ENCODE measurements around the gene CD164L2. TPM values are rescaled to one million over a fixed set of nuclear protein-coding genes. Genes with fewer than 3 reads are reported as not detected.
A peak's percentile ranks its signal among the peaks of the same experiment; 100 is the strongest.

Gene CD164L2
- total RNA-seq, 1 experiment from 2014 or later, result not detected

DNA sequence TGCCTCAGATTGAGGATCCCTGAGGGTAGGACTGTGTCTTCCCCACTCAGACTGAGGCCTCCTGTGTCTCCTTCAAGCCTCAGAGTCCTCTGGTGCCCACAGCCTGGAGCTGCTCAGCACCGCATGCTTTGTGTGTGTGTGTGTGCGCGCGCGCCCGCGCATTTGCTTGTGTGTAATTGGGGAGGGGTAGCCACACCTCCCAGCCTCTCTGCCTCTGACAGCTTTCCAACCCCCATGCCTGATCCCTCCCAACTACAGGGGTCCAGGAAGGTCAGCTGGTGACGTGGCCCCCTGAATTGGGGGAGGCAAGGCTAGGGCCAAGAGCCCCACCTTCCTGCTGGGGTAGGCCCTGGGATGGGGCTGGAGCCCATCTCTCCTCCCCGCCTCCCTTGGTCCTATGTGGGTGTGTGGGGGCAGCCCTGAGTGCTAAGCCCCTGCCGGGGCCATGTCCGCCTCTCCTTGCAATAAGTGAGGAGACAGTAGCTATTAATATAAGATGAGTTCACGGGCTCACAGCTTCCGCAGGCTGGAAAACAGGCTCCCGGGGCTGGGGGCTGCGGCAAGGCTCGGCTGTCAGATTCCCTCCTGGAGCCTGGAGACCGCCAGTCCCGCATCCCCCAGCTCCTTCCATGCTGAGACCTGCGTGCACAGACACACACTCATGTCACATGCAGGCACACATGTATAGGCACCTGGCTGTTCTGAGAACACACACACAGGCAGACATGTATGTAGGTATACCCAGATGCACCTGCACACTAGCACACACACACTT lies 16.3 kb upstream of the CD164L2 start:
- Histone ChIP-seq H3K9me3 (no peaks in the 10 kb centered on the region), H3K4me1 (peaks cover 8% of the 10 kb centered on the region; the same call in 1 of the 2 replicates), H3K4me3 (ENCODE audit: low read depth, low read length) (no peak overlapping the region), H3K27me3 (replicated peaks; ENCODE audit: control insufficient read depth, insufficient read depth, low read length) (no peaks in the 10 kb centered on the region), H3K36me3 (ENCODE audit: control insufficient read depth, insufficient read depth, low read length) (no peaks in the 10 kb centered on the region)
- Mint-ChIP-seq H3K9me3 (ENCODE audit: unreplicated experiment) (no peaks in the 10 kb centered on the region), H3K4me3 (ENCODE audit: unreplicated experiment) (no peak overlapping the region), H3K27ac (ENCODE audit: unreplicated experiment) (no peak overlapping the region), H3K36me3 (ENCODE audit: insufficient read depth, unreplicated experiment) (peaks cover 28% of the 10 kb centered on the region), H3K27me3 (ENCODE audit: insufficient read depth, unreplicated experiment) (no peaks in the 10 kb centered on the region), H3K4me1 (ENCODE audit: low read depth, unreplicated experiment) (peaks cover 6% of the 10 kb centered on the region)
- intact Hi-C loops (cut with micrococcal nuclease; ENCODE audit: unreplicated experiment), result no loop called here
- ChIA-PET CTCF (interaction anchor here (0.6 to 2.0 kb wide), 6 partner anchors 33 to 207 kb away, joined by 3 to 6 read pairs (median 4); partner anchors contain the start of gene MAP3K6), POLR2A (no interaction called here)
- no peak for DNase-seq
- BruUV-seq (replicated peaks), result no TSS peak
- TF ChIP-seq, protein P1, sequence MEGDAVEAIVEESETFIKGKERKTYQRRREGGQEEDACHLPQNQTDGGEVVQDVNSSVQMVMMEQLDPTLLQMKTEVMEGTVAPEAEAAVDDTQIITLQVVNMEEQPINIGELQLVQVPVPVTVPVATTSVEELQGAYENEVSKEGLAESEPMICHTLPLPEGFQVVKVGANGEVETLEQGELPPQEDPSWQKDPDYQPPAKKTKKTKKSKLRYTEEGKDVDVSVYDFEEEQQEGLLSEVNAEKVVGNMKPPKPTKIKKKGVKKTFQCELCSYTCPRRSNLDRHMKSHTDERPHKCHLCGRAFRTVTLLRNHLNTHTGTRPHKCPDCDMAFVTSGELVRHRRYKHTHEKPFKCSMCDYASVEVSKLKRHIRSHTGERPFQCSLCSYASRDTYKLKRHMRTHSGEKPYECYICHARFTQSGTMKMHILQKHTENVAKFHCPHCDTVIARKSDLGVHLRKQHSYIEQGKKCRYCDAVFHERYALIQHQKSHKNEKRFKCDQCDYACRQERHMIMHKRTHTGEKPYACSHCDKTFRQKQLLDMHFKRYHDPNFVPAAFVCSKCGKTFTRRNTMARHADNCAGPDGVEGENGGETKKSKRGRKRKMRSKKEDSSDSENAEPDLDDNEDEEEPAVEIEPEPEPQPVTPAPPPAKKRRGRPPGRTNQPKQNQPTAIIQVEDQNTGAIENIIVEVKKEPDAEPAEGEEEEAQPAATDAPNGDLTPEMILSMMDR (IDR thresholded peaks at IDR 0.05; ENCODE audit: insufficient read depth in 1 of 2, low read depth in 1 of 2, low read length in 1 of 2, severe bottlenecking in 1 of 2, unreplicated experiment in 1 of 2), result no peak

DNA sequence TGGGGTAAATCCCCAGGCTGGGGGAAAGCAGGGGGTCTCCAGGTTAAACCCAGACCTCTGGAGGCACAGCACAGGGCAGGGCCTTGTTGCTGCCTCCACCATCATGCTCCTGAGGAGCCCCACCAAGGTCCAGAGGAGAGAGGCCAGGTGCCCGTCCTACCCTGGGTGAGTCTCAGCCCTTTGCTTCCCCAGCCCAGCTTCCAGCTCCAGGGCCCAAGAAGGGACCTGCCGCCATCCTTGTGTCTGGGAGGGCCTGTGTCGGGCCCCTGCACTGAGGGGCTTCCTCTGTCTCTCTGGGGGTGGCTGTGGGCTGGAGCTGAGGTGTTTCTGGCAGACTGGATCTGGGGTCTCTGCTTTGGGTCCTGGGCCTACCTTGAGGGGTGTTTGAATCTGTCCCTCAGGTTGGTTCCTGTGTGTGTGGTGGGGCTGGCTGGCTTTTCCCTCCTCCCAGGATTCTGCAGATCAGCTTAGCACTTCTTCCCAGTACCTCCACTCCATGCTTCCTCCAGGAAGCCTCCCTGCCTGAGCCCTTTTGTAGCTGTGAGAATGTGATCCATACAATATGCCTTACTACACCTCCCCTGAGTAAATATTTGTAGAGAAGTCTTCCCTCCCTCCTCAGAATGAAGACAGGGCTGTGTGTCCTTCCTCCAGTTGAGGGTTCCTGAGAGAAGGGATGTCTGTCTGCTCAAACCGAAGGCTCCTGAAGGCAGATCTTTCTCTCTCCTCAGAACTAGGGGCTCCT lies 15.4 kb upstream of the CD164L2 start:
- Mint-ChIP-seq H3K4me3 (ENCODE audit: unreplicated experiment) (no peak overlapping the region), H3K4me1 (ENCODE audit: low read depth, unreplicated experiment) (peaks cover 6% of the 10 kb centered on the region), H3K9me3 (ENCODE audit: unreplicated experiment) (no peaks in the 10 kb centered on the region), H3K27me3 (ENCODE audit: insufficient read depth, unreplicated experiment) (no peaks in the 10 kb centered on the region), H3K36me3 (ENCODE audit: insufficient read depth, unreplicated experiment) (peaks cover 28% of the 10 kb centered on the region), H3K27ac (ENCODE audit: unreplicated experiment) (peak overlapping the region; percentile 56)
- intact Hi-C loops (cut with micrococcal nuclease; ENCODE audit: unreplicated experiment), result no loop called here
- TF ChIP-seq, protein P1 (IDR thresholded peaks at IDR 0.05; ENCODE audit: insufficient read depth in 1 of 2, low read depth in 1 of 2, low read length in 1 of 2, severe bottlenecking in 1 of 2, unreplicated experiment in 1 of 2), result no peak
- no peaks in the 10 kb centered on the region for H3K9me3 ChIP-seq
- no peak overlapping the region for H3K4me3 ChIP-seq (ENCODE audit: low read depth, low read length)
- H3K27me3 ChIP-seq (replicated peaks; ENCODE audit: control insufficient read depth, insufficient read depth, low read length), result no peaks in the 10 kb centered on the region
- H3K36me3 ChIP-seq (ENCODE audit: control insufficient read depth, insufficient read depth, low read length), result no peaks in the 10 kb centered on the region
- ChIA-PET CTCF (interaction anchor here (0.6 to 2.0 kb wide), 5 partner anchors 32 to 208 kb away, joined by 3 to 6 read pairs (median 4); partner anchors contain the start of gene MAP3K6), POLR2A (no interaction called here)
- BruUV-seq (replicated peaks), result no TSS peak
- peaks cover 8% of the 10 kb centered on the region; the same call in 1 of the 2 replicates for H3K4me1 ChIP-seq
- no peak for DNase-seq

DNA sequence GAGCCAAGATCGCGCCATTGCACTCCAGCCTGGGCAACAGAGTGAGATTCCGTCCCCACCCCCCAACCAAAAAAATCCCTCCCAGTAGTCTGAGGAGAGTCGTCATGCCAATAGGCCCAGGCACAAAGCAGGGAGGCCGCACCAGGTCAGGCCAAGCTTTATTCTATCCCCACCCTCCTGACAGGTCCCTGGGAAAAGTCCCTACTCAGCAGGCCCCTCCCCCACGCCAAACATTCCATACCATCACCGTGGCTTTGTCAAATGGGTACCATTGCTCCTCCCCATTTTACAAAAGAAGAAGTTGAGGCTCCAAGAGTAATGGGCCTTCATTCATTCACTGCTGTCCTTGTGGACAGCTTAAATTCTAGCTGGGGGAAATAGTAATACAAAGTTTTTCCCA lies 14.6 kb upstream of the CD164L2 start:
- no peaks in the 10 kb centered on the region for H3K36me3 ChIP-seq (ENCODE audit: control insufficient read depth, insufficient read depth, low read length)
- Mint-ChIP-seq H3K27me3 (ENCODE audit: insufficient read depth, unreplicated experiment) (no peaks in the 10 kb centered on the region), H3K36me3 (ENCODE audit: insufficient read depth, unreplicated experiment) (peaks cover 28% of the 10 kb centered on the region), H3K4me3 (ENCODE audit: unreplicated experiment) (no peak overlapping the region), H3K27ac (ENCODE audit: unreplicated experiment) (peak overlapping the region; percentile 56), H3K4me1 (ENCODE audit: low read depth, unreplicated experiment) (peaks cover 6% of the 10 kb centered on the region), H3K9me3 (ENCODE audit: unreplicated experiment) (no peaks in the 10 kb centered on the region)
- ChIA-PET POLR2A (no interaction called here), CTCF (interaction anchor here (1.0 to 2.0 kb wide), 4 partner anchors 31 to 159 kb away, joined by 4 to 5 read pairs (median 4); partner anchors contain the start of gene MAP3K6)
- H3K27me3 ChIP-seq (replicated peaks; ENCODE audit: control insufficient read depth, insufficient read depth, low read length), result no peaks in the 10 kb centered on the region
- H3K4me3 ChIP-seq (ENCODE audit: low read depth, low read length), result no peak overlapping the region
- DNase-seq, result no peak
- no peaks in the 10 kb centered on the region for H3K9me3 ChIP-seq
- BruUV-seq (replicated peaks), result no TSS peak
- TF ChIP-seq, protein P1 (IDR thresholded peaks at IDR 0.05; ENCODE audit: insufficient read depth in 1 of 2, low read depth in 1 of 2, low read length in 1 of 2, severe bottlenecking in 1 of 2, unreplicated experiment in 1 of 2), result no peak
- peaks cover 8% of the 10 kb centered on the region; the same call in 1 of the 2 replicates for H3K4me1 ChIP-seq
- intact Hi-C loops (cut with micrococcal nuclease; ENCODE audit: unreplicated experiment), result no loop called here
